RCC 7860 (cell line): Measurements from ENCODE around the gene SDHB.

Source experiments
- DNase-seq: peaks from one replicate; pipeline ENCODE4 v3.0.0-alpha.2; 2015; ENCODE audit warnings: low spot score
- FAIRE-seq: peaks from 2 replicates; lab custom pipeline; 2012; peaks lifted over from hg19 to GRCh38; lab: Jason Lieb, UNC

SDHB gene

DNA sequence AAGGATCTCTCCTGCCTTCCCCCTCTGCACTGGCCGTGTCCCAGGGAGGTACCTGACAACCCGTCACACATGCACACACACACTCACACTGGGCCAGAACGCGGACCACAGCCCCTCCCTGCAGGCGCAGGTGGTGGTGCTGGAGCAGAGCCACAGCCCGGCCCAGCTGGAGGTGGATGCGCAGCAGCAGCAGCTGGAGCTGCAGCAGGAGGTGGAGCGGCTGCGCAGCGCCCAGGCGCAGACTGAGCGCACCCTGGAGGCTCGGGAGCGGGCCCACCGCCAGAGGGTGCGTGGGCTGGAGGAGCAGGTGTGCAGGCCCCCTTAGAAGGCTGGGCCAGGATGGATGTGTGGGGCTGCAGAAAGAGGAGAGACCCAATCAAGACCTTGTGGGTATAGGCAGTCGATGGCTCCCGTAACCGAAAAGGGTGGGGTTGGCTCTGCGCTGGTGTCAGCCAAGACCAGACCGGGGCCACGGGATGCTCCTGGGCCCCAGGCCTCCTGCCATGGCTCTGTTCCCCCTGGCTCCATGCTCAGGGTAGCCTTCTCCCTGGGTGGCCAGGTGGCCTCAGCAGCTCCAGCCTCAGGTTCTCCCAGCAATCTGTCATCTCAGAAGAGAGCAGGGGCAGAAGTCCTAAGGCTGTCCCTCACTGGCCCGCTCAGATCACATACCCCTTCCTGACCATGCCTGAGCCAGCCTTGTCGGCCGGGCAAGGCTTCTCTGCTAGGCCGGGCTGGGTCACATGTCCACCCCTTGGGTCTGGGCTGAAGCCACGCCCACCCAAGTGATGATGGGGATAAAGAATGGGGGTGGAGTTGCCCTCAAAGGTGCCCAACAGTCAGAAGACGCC is 82.3 kb downstream of the SDHB start:
- FAIRE-seq (no peak), DNase-seq (no peak)

DNA sequence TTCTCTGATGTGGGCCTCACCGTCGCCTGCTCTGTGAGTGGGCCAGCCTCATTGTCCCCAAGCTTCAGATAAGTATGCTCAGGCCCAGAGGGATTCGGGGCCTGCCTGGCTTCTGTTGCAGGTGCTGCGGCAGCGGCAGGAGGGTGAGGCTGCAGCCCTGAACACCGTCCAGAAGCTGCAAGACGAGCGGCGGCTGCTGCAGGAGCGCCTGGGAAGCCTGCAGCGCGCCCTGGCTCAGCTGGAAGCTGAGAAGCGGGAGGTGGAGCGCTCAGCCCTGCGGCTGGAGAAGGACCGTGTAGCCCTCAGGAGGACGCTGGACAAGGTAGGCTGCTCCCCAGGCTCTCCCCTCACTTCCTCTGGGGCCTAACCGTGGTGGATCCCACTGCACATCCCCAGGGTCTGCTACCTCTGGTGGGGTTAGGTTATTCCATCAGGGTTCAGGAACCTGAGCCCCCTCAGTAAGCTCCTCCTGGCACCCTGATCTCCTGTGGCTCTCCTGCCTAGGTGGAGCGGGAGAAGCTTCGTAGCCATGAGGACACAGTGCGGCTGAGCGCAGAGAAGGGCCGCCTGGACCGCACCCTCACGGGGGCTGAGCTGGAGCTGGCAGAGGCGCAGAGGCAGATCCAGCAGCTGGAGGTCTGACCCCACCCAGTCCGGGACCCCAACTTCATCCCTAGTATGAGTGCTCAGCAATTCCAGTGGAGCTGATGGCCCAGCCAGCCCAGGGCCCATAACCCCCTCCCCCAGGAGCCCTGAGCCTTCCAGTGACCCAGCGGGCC is 83.5 kb downstream of the SDHB start:
- no peak for FAIRE-seq
- no peak for DNase-seq

DNA sequence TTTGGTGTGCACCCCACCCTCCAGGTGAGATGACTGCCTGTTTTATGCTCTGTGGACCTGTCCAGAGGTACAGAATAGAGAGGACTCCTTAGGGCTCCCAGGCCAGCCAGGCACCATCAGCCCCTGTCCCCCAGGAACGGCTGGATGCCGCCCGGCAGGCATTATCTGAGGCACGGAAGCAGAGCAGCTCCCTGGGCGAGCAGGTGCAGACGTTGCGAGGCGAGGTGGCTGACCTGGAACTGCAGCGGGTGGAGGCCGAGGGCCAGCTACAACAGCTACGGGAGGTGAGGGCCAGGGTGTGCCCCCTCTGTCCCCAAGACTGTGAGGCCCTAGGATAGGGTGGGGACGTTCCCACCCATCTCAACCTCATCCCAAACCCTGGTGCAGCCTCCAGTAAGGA is 84.2 kb downstream of the SDHB start:
- DNase-seq = no peak
- no peak for FAIRE-seq

DNA sequence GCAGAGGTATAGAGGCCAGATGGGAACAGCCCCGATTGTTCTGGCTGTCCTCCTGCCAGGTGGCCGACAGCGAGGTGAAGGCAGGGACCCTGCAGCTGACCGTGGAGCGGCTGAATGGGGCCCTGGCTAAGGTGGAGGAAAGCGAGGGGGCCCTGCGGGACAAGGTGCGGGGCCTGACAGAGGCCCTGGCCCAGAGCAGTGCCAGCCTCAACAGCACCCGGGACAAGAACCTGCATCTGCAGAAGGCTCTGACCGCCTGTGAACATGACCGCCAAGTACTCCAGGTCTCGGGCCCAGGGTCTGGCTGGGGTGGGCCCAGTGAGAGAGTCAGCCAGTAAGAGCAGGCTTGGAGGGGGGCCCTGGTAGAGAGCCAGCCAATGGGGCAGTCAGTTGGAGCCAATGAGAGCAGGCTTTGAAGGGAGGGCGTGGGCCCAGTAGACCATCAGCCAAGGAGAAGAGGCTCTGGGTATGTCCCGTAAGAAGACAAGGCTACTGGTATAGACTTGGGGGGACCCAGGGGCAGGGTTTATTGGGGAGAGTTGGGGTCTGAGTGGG is 84.7 kb downstream of the SDHB start:
- DNase-seq = no peak
- FAIRE-seq = no peak
